ENCODE data around the gene SPSB1. TPM values are rescaled to one million over a fixed set of nuclear protein-coding genes. Genes with fewer than 3 reads are reported as not detected.
A peak's percentile ranks its signal among the peaks of the same experiment; 100 is the strongest.

SPSB1 gene
- total RNA-seq, 4 donors from 2014 or later, result 18.9 to 64.9 (median 41.8) TPM

DNA sequence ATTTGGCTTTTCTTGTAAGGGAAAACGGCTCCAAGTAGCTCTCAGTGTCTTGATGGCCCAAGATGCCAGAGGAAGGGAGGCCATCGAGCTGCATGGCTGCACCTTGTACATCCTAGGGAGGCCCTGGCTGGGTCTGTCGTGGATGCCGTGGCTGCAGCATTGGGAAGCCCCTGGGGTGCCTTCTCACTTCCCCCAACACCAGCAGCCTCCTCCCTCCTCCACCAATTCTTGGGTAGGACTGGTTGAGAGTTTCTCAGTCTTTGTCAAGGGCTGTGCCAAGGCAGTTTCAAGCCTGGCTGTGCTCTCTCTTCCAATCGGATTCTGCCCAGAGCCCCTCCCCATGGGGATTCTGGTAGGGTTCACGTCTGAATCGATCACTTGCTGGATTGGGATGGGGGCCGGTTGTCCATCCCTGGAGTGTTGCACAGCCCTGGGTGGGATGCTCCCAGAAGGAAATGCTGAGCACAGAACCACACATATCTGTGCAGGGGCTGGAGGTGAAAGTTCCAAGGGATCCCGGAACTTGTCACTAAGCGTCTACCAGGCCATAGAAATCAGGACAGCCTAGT is 14.0 kb upstream of the SPSB1 start:
- Histone ChIP-seq H3K4me3 (no peak overlapping the region), H3K4me1 (peaks cover 0 to 54% (median 16%) of the 10 kb centered on the region in 4 donors), H3K27me3 (no peaks in the 10 kb centered on the region), H3K9me3 (peaks cover 0 to 2% (median 0%) of the 10 kb centered on the region in 4 donors), H3K36me3 (peaks cover 0 to 8% (median 0%) of the 10 kb centered on the region in 3 donors), H3K27ac (peak overlapping the region in 3 of 4 donors; percentile 1 to 57 (median 52))
- TF ChIP-seq, protein P1, sequence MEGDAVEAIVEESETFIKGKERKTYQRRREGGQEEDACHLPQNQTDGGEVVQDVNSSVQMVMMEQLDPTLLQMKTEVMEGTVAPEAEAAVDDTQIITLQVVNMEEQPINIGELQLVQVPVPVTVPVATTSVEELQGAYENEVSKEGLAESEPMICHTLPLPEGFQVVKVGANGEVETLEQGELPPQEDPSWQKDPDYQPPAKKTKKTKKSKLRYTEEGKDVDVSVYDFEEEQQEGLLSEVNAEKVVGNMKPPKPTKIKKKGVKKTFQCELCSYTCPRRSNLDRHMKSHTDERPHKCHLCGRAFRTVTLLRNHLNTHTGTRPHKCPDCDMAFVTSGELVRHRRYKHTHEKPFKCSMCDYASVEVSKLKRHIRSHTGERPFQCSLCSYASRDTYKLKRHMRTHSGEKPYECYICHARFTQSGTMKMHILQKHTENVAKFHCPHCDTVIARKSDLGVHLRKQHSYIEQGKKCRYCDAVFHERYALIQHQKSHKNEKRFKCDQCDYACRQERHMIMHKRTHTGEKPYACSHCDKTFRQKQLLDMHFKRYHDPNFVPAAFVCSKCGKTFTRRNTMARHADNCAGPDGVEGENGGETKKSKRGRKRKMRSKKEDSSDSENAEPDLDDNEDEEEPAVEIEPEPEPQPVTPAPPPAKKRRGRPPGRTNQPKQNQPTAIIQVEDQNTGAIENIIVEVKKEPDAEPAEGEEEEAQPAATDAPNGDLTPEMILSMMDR (IDR thresholded peaks at IDR 0.05), result no peak
- TF ChIP-seq EP300 (IDR thresholded peaks at IDR 0.05), result no peak
- no peak for TF ChIP-seq POLR2A (IDR thresholded peaks at IDR 0.05)
- no peak for DNase-seq (ENCODE audit: low spot score in 2 of 2)
- WGBS, 2 donors, result 71 to 74% methylated on average over 10 of the region's 10 CpGs

DNA sequence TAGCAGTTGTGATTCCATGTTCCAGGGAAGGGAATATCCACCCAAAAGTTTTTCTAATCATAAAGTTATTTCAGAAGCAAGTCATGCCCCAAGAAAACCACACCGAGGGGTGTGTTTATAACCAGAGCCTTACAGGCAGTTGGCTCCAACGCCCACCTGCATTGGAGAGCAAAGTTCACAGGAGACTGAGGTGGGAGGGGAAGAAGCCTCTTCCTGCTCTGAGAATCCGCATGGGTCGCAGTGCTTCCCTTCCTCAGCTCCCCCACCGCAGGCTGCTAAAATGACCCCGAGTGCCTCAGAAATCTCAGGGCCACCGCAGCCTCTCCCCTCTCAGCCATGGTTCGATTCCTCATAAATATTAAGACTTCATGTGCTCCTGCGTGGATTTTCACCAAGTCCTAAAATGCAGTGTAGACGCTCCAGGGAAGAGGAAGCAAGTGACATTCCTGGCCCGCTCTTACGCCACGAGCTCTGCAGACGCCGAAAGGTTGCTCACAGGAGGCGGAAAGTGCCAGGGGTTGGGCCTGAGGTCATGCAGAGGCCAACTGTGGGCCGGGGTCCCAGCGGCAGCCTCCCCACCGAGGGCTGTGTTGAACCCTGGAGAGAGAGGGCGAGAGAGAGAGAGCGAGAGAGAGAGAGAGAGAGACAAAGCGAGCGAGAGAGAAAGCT is 13.4 kb upstream of the SPSB1 start:
- peaks cover 0 to 54% (median 16%) of the 10 kb centered on the region in 4 donors for H3K4me1 ChIP-seq

DNA sequence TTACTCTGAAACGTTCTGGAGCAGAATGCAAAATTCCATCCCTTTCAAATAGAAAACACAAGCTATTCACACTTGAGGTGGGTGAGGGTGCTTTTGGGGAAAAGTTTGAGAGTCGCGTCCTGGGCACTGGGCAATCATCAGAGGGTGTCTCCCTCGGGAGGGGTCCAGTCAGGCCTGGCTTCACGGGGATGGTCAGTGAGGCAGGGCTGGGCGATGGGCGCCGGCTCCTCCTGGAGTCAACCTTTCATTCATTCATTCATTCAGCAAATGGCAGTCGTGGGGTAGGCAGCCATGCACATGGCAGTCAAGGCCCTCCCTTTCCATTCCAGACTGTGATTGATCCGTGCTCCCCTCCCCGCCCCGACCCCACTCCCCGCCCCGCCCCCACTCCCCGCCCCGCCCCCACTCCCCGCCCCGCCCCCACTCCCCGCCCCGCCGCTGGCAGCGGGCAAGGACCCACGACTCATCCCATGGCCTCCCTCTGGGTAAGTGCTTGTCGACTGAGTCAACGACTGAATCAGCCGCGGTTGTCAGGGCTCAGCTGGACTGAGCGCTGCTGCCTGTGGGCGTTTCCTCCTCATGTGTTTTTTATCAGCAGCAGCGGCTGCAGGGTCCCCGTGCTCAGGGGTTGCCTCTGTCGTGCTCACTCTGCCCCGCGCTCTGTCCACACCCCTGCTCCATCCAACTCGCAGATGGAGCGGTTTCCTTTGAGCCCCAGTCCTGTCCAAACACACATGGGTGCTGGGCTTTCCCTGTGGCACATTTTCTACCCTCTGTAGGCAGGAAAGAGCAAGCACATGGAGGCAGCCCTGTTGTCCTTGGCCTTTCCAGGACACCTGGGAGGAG is 12.5 kb upstream of the SPSB1 start:
- H3K36me3 ChIP-seq, result peaks cover 0 to 8% (median 0%) of the 10 kb centered on the region in 3 donors
- H3K4me3 ChIP-seq, result no peak overlapping the region
- peaks cover 0 to 50% (median 16%) of the 10 kb centered on the region in 4 donors for H3K4me1 ChIP-seq
- WGBS, 2 donors, result 29 to 30% methylated on average over 22 to 26 of the region's 36 CpGs
- no peak for DNase-seq (ENCODE audit: low spot score in 2 of 2)
- peaks cover 0 to 18% (median 2%) of the 10 kb centered on the region in 4 donors for H3K9me3 ChIP-seq
- H3K27me3 ChIP-seq, result no peaks in the 10 kb centered on the region
- TF ChIP-seq EP300 (IDR thresholded peaks at IDR 0.05), result no peak
- TF ChIP-seq POLR2A (IDR thresholded peaks at IDR 0.05), result no peak
- TF ChIP-seq, protein P1 (IDR thresholded peaks at IDR 0.05), result no peak
- peak overlapping the region in 3 of 4 donors; percentile 8 to 52 (median 46) for H3K27ac ChIP-seq

More for the DNA sequence above, 13.4 kb upstream of the SPSB1 start:
- DNase-seq (ENCODE audit: low spot score in 2 of 2), result no peak
- 53 to 57% methylated on average over 23 of the region's 23 CpGs for WGBS, 2 donors
- peaks cover 0 to 8% (median 0%) of the 10 kb centered on the region in 3 donors for H3K36me3 ChIP-seq
- H3K9me3 ChIP-seq, result peaks cover 0 to 8% (median 0%) of the 10 kb centered on the region in 4 donors
- no peaks in the 10 kb centered on the region for H3K27me3 ChIP-seq
- no peak overlapping the region for H3K4me3 ChIP-seq
- peak overlapping the region in 3 of 4 donors; percentile 46 to 57 (median 52) for H3K27ac ChIP-seq
- TF ChIP-seq EP300 (IDR thresholded peaks at IDR 0.05) (no peak), POLR2A (IDR thresholded peaks at IDR 0.05) (no peak)
- TF ChIP-seq, protein P1 (IDR thresholded peaks at IDR 0.05), result no peak

DNA sequence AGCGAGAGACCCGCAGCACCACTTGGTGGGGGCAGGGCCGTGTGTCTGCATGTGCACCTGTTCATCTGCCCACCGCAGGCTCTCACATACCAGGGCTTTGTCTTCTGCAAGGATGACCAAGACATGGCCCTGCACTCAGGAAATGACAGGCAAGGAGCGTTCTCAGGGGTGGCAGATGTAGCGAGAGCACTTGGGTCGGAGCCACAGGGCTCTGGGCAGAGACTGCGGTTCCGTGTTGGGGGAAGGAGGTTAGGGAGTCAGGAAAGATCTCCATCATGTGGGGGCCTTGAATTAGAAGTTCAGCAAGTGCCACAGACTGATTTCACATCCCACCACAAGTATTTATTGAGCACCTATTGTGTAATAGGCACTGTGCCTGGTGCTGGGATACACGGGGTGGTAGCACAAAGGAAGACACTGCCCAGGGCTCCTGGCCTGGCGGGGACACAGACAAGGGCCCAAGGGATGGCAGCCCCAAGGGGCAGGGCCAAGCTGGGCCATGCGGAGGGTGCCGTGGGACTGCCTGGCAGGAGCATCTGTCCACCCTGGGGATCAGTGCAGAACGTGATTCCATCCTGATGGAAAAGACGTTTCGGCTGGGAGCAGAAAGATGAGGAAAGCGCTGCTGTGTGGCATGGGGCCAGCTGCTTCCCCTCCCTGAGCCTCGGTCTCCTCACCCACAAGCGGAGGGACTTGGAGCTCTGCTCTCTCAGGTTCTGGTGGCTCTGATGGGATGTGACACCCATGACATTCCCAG is 11.4 kb upstream of the SPSB1 start:
- Histone ChIP-seq H3K4me1 (peaks cover 0 to 41% (median 16%) of the 10 kb centered on the region in 4 donors), H3K9me3 (peaks cover 0 to 28% (median 2%) of the 10 kb centered on the region in 4 donors), H3K4me3 (no peak overlapping the region), H3K27me3 (no peaks in the 10 kb centered on the region), H3K27ac (peak overlapping the region in 2 of 4 donors; percentile 8 to 52), H3K36me3 (peaks cover 0 to 8% (median 0%) of the 10 kb centered on the region in 3 donors)
- no peak for DNase-seq (ENCODE audit: low spot score in 2 of 2)
- TF ChIP-seq, protein P1 (IDR thresholded peaks at IDR 0.05), result no peak
- no peak for TF ChIP-seq POLR2A (IDR thresholded peaks at IDR 0.05)
- no peak for TF ChIP-seq EP300 (IDR thresholded peaks at IDR 0.05)
- WGBS, 2 donors, result 72 to 78% methylated on average over 18 to 19 of the region's 19 CpGs
